Epithelial cell of esophagus (primary cell): Measurements from ENCODE around the gene NLRP5.

Source experiments
- DNase-seq: peaks from one replicate; pipeline ENCODE4 v3.0.0; 2010; ENCODE audit warnings: low read depth
- H3K4me3 ChIP-seq: 2 replicates; pipeline ENCODE4 v1.5.1; 2011; ENCODE audit warnings: mild to moderate bottlenecking, low read length, control low read depth
- CTCF ChIP-seq: IDR thresholded peaks from 2 replicates; pipeline ENCODE4 v1.5.1; 2011; ENCODE audit warnings: low read depth, mild to moderate bottlenecking, low read length, control low read depth, inconsistent platforms; ENCODE audit not compliant: insufficient read depth; ENCODE audit errors: missing control alignments

The NLRP5 gene

GRCh38 chr19:56071151-56071550 is 84.6 kb downstream of the NLRP5 start:
- H3K4me3 ChIP-seq: no peak overlapping the region
- DNase-seq: no peak
- no peak for TF ChIP-seq CTCF

- peak; percentile 57 for DNase-seq
- peak; percentile 81 for TF ChIP-seq CTCF
- no peak overlapping the region for H3K4me3 ChIP-seq
Measured at GRCh38 chr19:56076498-56076897, 89.9 kb downstream of the NLRP5 start.

- TF ChIP-seq CTCF: no peak
- H3K4me3 ChIP-seq: no peak overlapping the region
- DNase-seq: no peak
Measured at GRCh38 chr19:56079609-56080008, 93.0 kb downstream of the NLRP5 start.

- DNase-seq: peak; percentile 67
- H3K4me3 ChIP-seq: peak overlapping the region; percentile 35
- peak; percentile 47 for TF ChIP-seq CTCF
Measured at GRCh38 chr19:56080669-56081401, 94.3 kb downstream of the NLRP5 start.

GRCh38 chr19:56083668-56084067 is 97.1 kb downstream of the NLRP5 start:
- no peak overlapping the region for H3K4me3 ChIP-seq
- TF ChIP-seq CTCF: no peak
- DNase-seq: no peak

GRCh38 chr19:56084835-56085536 is 98.4 kb downstream of the NLRP5 start:
- no peak overlapping the region for H3K4me3 ChIP-seq
- no peak for TF ChIP-seq CTCF
- no peak for DNase-seq
